HG02610 (cell line): ENCODE data around the gene IFI27.

ENCODE experiments used
- ATAC-seq: cut with Tn5 transposase; IDR thresholded peaks from one replicate; pipeline ENCODE4 v1.9.1; 2021; ENCODE audit warnings: mild to moderate bottlenecking, moderate library complexity; ENCODE audit not compliant: unreplicated experiment

The IFI27 gene

DNA sequence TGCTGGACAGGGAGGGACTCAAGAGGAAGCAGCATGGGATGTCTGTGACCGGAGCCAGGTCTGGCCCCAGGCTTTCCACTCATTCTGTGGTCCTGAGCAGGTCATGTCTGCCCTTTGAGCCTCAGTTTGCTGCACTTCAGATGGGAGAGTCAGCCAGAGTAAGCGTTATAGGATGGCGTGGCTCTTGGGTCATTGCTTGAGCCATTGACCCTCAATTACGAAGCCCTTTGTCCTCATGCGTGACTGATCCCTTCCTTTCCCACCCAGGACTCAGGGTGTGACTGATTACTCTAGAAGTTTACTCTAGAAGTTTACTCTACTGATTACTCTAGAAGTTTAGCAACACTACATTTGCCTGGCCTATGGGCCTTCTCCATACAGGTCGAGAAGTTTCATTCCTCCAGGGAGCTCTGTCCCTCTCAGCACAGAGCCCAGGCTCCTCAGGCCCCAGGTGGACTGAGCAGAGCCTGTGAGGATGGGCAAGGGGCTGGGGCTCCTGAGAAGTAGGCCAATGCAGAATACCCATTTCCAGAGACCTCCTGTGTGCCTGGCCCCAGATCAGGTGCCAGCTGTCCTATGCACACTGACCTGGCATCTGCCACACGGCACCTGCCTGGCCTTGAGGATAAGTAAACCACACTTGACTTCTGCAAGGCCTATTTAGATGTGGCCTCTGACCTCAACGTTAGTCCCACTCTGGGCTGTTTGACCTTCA, 7.6 kb upstream of the IFI27 start:
- no peak for ATAC-seq

GRCh38 chr14:94103554-94104150, 6.9 kb upstream of the IFI27 start:
- ATAC-seq = no peak

GRCh38 chr14:94104731-94105130, 5.8 kb upstream of the IFI27 start:
- ATAC-seq = no peak

GRCh38 chr14:94109915-94110250, 653 bp upstream of the IFI27 start:
- ATAC-seq = no peak

- no peak for ATAC-seq
These were observed 950 bp downstream of the IFI27 start for GRCh38 chr14:94111276-94112095.

DNA sequence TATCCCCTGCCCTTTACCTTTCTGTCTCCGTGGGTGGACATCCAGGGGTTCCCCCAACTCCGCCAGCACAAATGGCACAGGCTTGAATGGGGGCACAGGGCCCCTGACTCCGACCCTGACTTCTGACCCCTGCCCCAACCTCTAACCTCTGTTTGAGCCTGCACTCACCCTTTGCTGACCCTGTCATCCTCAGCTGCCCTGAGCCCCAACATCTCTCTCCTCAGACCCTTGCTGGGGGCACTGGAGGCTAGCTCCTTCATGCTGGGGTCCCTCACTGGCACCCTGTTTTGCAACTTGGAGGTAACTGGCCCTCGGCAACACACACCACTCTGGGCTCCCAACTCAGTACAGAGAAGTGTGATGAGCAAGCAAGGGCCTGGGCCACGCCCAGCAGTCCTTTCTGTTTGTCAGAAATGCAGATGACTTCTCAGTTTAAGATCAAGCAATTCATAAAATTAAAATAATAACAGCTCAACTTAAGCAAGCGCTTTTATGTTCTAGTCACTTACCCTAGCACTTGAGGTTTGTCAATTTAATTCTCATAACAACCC, 2.1 kb downstream of the IFI27 start:
- ATAC-seq = no peak

DNA sequence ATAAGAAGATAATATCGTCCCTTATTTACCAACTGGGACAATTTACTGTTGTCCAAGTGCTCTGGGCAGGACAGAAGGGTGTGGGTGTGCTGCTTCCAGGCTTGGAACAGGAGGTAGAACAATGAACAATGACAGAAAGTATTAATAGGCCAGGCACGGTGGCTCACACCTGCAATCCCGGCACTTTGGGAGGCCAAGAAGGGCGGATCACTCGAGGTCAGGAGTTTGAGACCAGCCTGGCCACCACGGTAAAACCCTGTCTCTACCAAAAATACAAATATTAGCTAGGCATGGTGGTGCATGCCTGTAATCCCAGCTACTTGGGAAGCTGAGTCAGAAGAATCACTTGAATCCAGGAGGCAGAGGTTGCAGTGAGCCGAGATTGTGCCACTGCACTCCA, 2.5 kb downstream of the IFI27 start:
- no peak for ATAC-seq

DNA sequence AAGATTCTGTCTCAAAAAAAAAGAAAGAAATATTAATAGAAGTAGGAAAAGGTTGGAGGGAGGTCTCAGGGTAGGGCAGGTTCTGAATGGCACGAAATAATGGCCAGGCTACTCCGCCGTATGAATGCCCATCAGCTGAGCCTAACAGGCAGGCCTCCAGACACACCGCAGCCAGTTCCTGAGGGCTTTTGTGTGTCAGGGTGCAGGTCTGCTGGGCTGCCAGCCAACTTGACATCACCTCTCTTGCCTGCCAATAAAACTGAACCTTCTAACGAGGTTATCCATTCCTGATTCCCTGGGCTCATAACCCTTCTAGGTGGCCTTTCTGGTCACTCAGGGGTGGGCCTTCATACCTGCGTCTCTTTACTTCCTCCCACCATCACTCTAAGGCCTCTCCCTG, 3.0 kb downstream of the IFI27 start:
- no peak for ATAC-seq

DNA sequence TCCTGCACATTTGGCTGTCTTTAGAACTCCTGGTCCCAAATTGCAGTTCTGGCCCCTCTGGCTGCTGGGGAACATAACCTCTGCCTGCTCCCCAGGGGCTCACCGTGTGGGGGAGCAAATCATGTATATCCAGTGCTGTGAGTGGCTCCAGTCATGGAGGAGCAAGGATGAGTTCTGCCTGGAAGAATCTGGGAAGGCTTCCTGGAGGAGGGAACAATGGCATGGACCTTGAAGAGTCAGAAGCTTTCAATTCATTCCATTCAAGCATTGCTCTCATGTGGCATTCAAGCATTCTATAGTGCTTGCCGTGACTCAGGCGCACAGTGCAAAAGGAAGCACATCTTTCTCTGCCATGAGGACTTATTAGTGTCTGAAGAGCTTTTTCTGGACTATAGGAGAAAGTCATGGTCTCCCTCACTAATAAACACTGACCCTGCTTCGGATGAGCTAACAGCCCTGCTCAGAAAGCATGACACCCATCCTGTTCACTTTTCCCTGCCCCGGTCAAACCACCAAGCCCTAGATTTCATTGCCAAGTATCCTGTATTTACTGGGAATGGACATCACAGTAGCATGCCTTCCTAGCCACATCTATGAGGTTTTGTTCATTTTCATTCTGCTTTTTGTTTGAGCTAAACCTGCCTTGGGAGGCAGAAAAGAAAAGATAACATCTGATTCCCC, 3.5 kb downstream of the IFI27 start:
- ATAC-seq = no peak

DNA sequence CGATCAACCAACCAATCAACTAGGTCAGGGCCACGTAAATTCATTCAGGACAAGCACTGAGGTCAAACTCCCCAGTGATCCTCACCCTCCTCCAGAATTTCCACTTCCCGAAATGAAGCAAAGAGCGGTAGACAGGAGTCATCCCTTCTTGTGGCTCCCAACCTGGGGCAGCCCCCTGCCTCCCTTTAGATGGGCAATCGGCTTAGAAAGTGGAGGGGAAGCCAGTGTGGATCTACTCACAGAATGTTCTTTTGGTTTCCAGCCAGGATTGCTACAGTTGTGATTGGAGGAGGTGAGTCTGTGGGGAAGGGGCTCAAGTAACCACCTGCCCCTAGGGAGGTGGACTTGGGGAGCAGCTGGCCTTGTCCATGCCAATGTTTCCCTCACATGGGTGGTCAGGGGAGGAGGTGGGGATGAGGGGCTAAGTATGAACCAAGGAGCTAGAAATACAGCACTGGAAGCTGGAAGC, 4.1 kb downstream of the IFI27 start:
- no peak for ATAC-seq

GRCh38 chr14:94115058-94115591, 4.6 kb downstream of the IFI27 start:
- no peak for ATAC-seq

DNA sequence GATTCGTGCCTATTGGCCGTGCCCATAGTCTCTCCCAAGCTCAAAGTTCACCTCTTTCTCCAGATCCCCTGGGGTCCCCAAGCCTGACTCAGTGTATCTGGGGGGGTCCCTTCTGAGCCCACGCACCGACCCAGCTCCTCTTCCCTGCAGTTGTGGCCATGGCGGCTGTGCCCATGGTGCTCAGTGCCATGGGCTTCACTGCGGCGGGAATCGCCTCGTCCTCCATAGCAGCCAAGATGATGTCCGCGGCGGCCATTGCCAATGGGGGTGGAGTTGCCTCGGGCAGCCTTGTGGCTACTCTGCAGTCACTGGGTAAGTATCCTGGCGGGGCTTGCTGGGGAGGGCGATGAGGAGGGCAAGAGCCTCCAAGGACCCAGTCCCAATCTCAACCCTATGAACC, 5.1 kb downstream of the IFI27 start:
- no peak for ATAC-seq

GRCh38 chr14:94116701-94117100, 6.2 kb downstream of the IFI27 start:
- ATAC-seq = no peak

- no peak for ATAC-seq
These were observed 7.3 kb downstream of the IFI27 start for GRCh38 chr14:94117856-94118255.

- ATAC-seq = no peak
These were observed 8.5 kb downstream of the IFI27 start for GRCh38 chr14:94119071-94119470.

GRCh38 chr14:94120667-94121340, 10.3 kb downstream of the IFI27 start:
- ATAC-seq = no peak

- no peak for ATAC-seq
These were observed 10.9 kb downstream of the IFI27 start for GRCh38 chr14:94121485-94121884.

GRCh38 chr14:94122438-94122837, 11.9 kb downstream of the IFI27 start:
- ATAC-seq = no peak

DNA sequence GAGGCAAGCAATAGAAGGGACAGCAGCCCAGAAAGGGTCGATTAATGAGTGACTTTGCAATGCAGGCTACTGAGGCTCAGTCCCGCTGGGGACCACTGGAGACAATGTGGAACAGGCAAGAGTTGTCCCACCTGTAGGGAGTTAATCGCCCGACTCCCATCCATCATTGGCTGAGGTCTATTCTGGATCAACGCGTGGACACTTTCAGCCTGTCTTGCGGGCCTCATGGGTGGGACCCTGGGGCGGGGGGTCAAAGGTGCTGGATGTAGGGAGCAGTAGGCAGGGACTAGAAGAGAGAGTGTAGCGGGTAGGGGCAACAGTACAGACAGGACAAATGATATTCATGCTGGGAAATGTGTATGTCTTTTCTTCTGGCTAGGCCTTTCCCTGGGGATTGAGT, 12.8 kb downstream of the IFI27 start:
- no peak for ATAC-seq

- ATAC-seq = no peak
These were observed 13.3 kb downstream of the IFI27 start for GRCh38 chr14:94123868-94124267.
